ENCODE results near the gene SDHC.

DNA sequence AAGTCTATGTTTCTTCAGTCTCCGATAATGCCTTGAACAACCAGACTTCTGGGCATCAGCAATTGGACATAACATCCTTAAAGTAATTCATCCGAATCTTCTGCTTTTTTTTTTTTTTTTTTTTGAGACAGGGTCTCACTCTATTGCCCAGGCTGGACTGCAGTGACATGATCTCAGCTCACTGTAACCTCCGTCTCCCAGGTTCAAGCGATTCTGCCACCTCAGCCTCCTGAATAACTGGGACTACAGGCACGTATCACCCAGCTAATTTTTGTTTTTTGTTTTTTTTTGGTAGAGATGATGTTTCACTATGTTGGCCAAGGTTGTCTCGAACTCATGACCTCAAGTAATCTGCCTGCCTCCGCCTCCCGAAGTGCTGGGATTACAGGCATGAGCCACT, 77.4 kb downstream of the SDHC start:
- TF ChIP-seq, protein P1, sequence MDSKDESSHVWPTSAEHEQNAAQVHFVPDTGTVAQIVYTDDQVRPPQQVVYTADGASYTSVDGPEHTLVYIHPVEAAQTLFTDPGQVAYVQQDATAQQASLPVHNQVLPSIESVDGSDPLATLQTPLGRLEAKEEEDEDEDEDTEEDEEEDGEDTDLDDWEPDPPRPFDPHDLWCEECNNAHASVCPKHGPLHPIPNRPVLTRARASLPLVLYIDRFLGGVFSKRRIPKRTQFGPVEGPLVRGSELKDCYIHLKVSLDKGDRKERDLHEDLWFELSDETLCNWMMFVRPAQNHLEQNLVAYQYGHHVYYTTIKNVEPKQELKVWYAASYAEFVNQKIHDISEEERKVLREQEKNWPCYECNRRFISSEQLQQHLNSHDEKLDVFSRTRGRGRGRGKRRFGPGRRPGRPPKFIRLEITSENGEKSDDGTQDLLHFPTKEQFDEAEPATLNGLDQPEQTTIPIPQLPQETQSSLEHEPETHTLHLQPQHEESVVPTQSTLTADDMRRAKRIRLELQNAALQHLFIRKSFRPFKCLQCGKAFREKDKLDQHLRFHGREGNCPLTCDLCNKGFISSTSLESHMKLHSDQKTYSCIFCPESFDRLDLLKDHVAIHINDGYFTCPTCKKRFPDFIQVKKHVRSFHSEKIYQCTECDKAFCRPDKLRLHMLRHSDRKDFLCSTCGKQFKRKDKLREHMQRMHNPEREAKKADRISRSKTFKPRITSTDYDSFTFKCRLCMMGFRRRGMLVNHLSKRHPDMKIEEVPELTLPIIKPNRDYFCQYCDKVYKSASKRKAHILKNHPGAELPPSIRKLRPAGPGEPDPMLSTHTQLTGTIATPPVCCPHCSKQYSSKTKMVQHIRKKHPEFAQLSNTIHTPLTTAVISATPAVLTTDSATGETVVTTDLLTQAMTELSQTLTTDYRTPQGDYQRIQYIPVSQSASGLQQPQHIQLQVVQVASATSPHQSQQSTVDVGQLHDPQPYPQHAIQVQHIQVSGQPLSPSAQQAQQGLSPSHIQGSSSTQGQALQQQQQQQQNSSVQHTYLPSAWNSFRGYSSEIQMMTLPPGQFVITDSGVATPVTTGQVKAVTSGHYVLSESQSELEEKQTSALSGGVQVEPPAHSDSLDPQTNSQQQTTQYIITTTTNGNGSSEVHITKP (tag by site-specific recombination; IDR thresholded peaks at IDR 0.05), result no peak
- TF ChIP-seq, protein P2, sequence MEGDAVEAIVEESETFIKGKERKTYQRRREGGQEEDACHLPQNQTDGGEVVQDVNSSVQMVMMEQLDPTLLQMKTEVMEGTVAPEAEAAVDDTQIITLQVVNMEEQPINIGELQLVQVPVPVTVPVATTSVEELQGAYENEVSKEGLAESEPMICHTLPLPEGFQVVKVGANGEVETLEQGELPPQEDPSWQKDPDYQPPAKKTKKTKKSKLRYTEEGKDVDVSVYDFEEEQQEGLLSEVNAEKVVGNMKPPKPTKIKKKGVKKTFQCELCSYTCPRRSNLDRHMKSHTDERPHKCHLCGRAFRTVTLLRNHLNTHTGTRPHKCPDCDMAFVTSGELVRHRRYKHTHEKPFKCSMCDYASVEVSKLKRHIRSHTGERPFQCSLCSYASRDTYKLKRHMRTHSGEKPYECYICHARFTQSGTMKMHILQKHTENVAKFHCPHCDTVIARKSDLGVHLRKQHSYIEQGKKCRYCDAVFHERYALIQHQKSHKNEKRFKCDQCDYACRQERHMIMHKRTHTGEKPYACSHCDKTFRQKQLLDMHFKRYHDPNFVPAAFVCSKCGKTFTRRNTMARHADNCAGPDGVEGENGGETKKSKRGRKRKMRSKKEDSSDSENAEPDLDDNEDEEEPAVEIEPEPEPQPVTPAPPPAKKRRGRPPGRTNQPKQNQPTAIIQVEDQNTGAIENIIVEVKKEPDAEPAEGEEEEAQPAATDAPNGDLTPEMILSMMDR (tag by site-specific recombination; IDR thresholded peaks at IDR 0.05), result no peak
- TF ChIP-seq, protein P3, sequence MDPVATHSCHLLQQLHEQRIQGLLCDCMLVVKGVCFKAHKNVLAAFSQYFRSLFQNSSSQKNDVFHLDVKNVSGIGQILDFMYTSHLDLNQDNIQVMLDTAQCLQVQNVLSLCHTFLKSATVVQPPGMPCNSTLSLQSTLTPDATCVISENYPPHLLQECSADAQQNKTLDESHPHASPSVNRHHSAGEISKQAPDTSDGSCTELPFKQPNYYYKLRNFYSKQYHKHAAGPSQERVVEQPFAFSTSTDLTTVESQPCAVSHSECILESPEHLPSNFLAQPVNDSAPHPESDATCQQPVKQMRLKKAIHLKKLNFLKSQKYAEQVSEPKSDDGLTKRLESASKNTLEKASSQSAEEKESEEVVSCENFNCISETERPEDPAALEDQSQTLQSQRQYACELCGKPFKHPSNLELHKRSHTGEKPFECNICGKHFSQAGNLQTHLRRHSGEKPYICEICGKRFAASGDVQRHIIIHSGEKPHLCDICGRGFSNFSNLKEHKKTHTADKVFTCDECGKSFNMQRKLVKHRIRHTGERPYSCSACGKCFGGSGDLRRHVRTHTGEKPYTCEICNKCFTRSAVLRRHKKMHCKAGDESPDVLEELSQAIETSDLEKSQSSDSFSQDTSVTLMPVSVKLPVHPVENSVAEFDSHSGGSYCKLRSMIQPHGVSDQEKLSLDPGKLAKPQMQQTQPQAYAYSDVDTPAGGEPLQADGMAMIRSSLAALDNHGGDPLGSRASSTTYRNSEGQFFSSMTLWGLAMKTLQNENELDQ (tag by site-specific recombination; IDR thresholded peaks at IDR 0.05; ENCODE audit: low read depth), result no peak
- TF ChIP-seq IKZF3 (tag by site-specific recombination; IDR thresholded peaks at IDR 0.05) (no peak), ZBTB7A (tag by site-specific recombination; IDR thresholded peaks at IDR 0.05; ENCODE audit: low read depth) (no peak)
- TF ChIP-seq, protein P4, sequence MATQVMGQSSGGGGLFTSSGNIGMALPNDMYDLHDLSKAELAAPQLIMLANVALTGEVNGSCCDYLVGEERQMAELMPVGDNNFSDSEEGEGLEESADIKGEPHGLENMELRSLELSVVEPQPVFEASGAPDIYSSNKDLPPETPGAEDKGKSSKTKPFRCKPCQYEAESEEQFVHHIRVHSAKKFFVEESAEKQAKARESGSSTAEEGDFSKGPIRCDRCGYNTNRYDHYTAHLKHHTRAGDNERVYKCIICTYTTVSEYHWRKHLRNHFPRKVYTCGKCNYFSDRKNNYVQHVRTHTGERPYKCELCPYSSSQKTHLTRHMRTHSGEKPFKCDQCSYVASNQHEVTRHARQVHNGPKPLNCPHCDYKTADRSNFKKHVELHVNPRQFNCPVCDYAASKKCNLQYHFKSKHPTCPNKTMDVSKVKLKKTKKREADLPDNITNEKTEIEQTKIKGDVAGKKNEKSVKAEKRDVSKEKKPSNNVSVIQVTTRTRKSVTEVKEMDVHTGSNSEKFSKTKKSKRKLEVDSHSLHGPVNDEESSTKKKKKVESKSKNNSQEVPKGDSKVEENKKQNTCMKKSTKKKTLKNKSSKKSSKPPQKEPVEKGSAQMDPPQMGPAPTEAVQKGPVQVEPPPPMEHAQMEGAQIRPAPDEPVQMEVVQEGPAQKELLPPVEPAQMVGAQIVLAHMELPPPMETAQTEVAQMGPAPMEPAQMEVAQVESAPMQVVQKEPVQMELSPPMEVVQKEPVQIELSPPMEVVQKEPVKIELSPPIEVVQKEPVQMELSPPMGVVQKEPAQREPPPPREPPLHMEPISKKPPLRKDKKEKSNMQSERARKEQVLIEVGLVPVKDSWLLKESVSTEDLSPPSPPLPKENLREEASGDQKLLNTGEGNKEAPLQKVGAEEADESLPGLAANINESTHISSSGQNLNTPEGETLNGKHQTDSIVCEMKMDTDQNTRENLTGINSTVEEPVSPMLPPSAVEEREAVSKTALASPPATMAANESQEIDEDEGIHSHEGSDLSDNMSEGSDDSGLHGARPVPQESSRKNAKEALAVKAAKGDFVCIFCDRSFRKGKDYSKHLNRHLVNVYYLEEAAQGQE (tag by site-specific recombination; IDR thresholded peaks at IDR 0.05), result no peak
